ENCODE results near the gene PCCB. TPM values are rescaled to one million over a fixed set of nuclear protein-coding genes. Genes with fewer than 3 reads are reported as not detected.

Gene PCCB
- total RNA-seq, 1 experiment from 2014 or later, result 69.0 TPM

DNA sequence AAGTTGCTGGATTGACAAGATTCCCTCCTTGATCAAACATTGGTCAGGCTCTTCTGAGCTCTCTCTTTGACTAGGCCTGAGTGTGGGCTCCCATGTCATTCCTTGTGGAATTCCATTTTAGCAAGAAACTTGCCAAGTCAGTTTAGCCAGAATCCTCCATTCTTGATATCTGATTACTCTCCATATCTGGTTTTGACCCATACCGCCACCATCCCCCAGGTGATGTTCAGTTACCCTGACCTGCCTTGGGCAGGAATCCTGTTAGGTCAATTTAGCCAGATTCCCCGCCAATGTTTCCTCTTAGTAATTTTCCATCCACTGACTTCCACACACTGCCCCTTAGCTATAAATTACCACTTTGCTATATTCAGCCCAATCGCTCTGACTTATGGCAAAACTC lies 1.0 kb upstream of the PCCB start (continued):
- TF ChIP-seq, protein P1, sequence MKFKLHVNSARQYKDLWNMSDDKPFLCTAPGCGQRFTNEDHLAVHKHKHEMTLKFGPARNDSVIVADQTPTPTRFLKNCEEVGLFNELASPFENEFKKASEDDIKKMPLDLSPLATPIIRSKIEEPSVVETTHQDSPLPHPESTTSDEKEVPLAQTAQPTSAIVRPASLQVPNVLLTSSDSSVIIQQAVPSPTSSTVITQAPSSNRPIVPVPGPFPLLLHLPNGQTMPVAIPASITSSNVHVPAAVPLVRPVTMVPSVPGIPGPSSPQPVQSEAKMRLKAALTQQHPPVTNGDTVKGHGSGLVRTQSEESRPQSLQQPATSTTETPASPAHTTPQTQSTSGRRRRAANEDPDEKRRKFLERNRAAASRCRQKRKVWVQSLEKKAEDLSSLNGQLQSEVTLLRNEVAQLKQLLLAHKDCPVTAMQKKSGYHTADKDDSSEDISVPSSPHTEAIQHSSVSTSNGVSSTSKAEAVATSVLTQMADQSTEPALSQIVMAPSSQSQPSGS (CRISPR knock-in tag; IDR thresholded peaks at IDR 0.05; ENCODE audit: borderline replicate concordance, low read depth), result no peak
- TF ChIP-seq, protein P2, sequence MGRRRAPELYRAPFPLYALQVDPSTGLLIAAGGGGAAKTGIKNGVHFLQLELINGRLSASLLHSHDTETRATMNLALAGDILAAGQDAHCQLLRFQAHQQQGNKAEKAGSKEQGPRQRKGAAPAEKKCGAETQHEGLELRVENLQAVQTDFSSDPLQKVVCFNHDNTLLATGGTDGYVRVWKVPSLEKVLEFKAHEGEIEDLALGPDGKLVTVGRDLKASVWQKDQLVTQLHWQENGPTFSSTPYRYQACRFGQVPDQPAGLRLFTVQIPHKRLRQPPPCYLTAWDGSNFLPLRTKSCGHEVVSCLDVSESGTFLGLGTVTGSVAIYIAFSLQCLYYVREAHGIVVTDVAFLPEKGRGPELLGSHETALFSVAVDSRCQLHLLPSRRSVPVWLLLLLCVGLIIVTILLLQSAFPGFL (CRISPR knock-in tag; IDR thresholded peaks at IDR 0.05; ENCODE audit: borderline replicate concordance), result no peak

DNA sequence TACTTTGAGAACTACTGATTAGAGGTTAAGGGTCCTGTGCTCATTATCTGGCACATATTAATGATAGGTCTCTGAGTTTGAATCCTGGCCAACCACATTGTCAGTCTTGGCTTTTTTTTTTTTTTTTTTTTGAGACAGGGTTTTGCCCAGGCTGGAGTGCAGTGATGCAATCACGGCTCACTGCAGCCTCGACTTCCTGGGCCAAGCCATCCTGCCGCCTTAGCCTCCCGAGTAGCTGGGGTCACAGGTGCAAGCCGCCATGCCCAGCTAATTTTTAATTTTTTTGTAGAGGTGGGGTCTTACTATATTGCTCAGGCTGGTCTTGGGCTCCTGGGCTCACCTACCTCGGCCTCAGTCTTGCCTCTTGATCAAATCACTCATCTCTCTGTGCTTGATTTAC lies 547 bp upstream of the PCCB start:
- CTCF ChIA-PET, result interaction anchor here (1.3 to 1.8 kb wide), 2 partner anchors 9 to 53 kb away, joined by 4 to 5 read pairs; partner anchors contain the start of gene MSL2
- peak overlapping the region; percentile 99 for H3K27ac Mint-ChIP-seq
- DNase-seq (ENCODE audit: low spot score) (no peak), ATAC-seq (no peak)
- POLR2A ChIA-PET, result interaction anchor here (2.1 kb wide), 1 partner anchor 53 kb away, joined by 9 read pairs; the partner anchor contains the start of gene MSL2
- TF ChIP-seq, protein P3, sequence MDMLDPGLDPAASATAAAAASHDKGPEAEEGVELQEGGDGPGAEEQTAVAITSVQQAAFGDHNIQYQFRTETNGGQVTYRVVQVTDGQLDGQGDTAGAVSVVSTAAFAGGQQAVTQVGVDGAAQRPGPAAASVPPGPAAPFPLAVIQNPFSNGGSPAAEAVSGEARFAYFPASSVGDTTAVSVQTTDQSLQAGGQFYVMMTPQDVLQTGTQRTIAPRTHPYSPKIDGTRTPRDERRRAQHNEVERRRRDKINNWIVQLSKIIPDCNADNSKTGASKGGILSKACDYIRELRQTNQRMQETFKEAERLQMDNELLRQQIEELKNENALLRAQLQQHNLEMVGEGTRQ (CRISPR knock-in tag; IDR thresholded peaks at IDR 0.05), result no peak
- TF ChIP-seq, protein P4, sequence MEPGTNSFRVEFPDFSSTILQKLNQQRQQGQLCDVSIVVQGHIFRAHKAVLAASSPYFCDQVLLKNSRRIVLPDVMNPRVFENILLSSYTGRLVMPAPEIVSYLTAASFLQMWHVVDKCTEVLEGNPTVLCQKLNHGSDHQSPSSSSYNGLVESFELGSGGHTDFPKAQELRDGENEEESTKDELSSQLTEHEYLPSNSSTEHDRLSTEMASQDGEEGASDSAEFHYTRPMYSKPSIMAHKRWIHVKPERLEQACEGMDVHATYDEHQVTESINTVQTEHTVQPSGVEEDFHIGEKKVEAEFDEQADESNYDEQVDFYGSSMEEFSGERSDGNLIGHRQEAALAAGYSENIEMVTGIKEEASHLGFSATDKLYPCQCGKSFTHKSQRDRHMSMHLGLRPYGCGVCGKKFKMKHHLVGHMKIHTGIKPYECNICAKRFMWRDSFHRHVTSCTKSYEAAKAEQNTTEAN (CRISPR knock-in tag; IDR thresholded peaks at IDR 0.05), result no peak
- TF ChIP-seq FOXP1 (CRISPR knock-in tag; IDR thresholded peaks at IDR 0.05; ENCODE audit: borderline replicate concordance), result no peak
- TF ChIP-seq NR3C1 (CRISPR knock-in tag; conservative IDR thresholded peaks at IDR 0.05; ENCODE audit: low read depth), result no peak
- TF ChIP-seq GABPB1 (CRISPR knock-in tag; IDR thresholded peaks at IDR 0.05), result peak; percentile 53; the same call in 1 of the 2 replicates
- no peaks in the 10 kb centered on the region for H3K27me3 Mint-ChIP-seq (ENCODE audit: low read depth)
- H3K4me3 Mint-ChIP-seq, result peak overlapping the region; percentile 81
- H3K36me3 Mint-ChIP-seq, result no peaks in the 10 kb centered on the region
- peaks cover 41% of the 10 kb centered on the region for H3K4me1 Mint-ChIP-seq
- H3K9me3 Mint-ChIP-seq, result no peaks in the 10 kb centered on the region

DNA sequence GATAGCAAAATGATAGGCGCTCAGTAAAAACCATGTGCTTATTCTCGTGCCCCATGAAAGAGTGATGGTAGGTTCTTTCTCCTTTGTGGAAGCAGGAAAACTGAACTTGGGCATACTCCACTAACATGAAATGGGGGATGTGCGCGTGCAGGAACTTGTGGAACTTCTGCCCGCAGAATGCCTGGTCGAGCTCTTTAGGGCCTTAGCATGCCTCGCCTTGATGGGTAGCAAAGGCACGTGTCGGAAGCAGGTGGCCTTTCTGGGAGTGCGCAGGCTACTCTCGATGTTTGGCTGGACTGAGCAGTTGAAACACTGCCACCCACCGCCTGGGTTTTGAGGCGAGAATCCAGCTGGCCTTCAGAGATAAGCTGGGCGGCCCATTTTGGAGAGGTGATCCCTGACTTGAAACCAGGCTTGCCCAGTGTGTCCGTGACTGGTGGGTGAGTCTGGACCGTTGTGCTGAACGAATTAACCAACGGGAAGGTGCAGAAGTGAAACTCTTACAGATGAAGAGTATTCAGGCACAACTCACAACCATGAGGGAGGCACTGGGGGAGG lies 842 bp downstream of the PCCB start:
- Mint-ChIP-seq H3K27ac (peak overlapping the region; percentile 99), H3K9me3 (no peaks in the 10 kb centered on the region), H3K4me1 (peaks cover 37% of the 10 kb centered on the region), H3K27me3 (ENCODE audit: low read depth) (no peaks in the 10 kb centered on the region), H3K4me3 (peak overlapping the region; percentile 81), H3K36me3 (peaks cover 4% of the 10 kb centered on the region)
- DNase-seq (ENCODE audit: low spot score) (peak; percentile 20), ATAC-seq (peak; percentile 3; the same call in 1 of the 2 replicates)
- POLR2A ChIA-PET, result interaction anchor here (1.7 to 2.1 kb wide), 2 partner anchors 55 to 56 kb away, joined by 3 to 9 read pairs; partner anchors contain the start of gene MSL2
- TF ChIP-seq, protein P5, sequence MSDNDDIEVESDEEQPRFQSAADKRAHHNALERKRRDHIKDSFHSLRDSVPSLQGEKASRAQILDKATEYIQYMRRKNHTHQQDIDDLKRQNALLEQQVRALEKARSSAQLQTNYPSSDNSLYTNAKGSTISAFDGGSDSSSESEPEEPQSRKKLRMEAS (CRISPR knock-in tag; IDR thresholded peaks at IDR 0.05), result peak; percentile 67; the same call in 1 of the 2 replicates
- TF ChIP-seq, protein P6, sequence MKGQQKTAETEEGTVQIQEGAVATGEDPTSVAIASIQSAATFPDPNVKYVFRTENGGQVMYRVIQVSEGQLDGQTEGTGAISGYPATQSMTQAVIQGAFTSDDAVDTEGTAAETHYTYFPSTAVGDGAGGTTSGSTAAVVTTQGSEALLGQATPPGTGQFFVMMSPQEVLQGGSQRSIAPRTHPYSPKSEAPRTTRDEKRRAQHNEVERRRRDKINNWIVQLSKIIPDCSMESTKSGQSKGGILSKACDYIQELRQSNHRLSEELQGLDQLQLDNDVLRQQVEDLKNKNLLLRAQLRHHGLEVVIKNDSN (CRISPR knock-in tag; IDR thresholded peaks at IDR 0.05), result 0 out of 2 replicates have a peak, but pooled peaks have one; percentile 32
- 0 out of 2 replicates have a peak, but pooled peaks have one; percentile 12 for TF ChIP-seq ETV6 (CRISPR knock-in tag; IDR thresholded peaks at IDR 0.05)
- peak; percentile 40; the same call in 1 of the 2 replicates for TF ChIP-seq TEAD1 (CRISPR knock-in tag; IDR thresholded peaks at IDR 0.05)
- 0 out of 2 replicates have a peak, but pooled peaks have one; percentile 26 for TF ChIP-seq NFE2L1 (CRISPR knock-in tag; IDR thresholded peaks at IDR 0.05)
- TF ChIP-seq GABPB1 (CRISPR knock-in tag; IDR thresholded peaks at IDR 0.05), result peak; percentile 78; the same call in 1 of the 2 replicates
- TF ChIP-seq FOXP1 (CRISPR knock-in tag; IDR thresholded peaks at IDR 0.05; ENCODE audit: borderline replicate concordance), result 0 out of 2 replicates have a peak, but pooled peaks have one; percentile 62
- TF ChIP-seq, protein P7, sequence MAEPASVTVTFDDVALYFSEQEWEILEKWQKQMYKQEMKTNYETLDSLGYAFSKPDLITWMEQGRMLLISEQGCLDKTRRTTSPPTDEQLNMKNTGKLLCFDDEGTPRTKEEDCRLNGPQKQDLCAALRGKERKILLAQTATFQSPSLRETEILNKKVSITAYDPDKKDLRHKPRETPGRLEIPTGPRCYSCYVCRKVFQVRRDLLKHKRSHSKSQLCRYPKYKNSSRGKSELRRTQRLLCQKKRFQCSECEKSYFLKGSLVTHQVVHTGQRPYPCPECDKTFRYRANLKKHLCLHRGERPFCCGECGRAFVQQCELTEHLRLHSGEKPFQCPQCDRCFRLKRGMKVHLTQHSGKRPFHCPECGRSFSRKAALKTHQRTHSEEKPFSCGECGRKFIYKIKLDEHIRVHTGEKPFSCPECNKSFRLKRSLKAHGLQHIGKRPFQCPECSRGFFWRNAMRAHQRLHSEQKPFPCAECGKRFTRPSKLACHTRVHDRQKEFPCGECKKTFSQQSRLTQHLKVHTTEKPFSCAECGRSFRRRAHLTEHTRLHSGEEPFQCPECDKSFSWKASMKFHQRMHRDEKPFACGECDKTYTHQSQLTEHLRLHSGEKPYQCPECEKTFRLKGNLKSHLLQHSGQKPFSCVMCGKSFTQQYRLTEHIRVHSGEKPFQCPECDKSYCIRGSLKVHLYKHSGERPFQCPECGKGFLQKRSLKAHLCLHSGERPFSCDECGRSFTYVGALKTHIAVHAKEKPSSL (CRISPR knock-in tag; conservative IDR thresholded peaks at IDR 0.05), result no peak
- no peak for TF ChIP-seq SOX15 (CRISPR knock-in tag; IDR thresholded peaks at IDR 0.05)
- TF ChIP-seq, protein P4 (CRISPR knock-in tag; IDR thresholded peaks at IDR 0.05), result peak; percentile 44; the same call in 1 of the 2 replicates
- TF ChIP-seq, protein P8, sequence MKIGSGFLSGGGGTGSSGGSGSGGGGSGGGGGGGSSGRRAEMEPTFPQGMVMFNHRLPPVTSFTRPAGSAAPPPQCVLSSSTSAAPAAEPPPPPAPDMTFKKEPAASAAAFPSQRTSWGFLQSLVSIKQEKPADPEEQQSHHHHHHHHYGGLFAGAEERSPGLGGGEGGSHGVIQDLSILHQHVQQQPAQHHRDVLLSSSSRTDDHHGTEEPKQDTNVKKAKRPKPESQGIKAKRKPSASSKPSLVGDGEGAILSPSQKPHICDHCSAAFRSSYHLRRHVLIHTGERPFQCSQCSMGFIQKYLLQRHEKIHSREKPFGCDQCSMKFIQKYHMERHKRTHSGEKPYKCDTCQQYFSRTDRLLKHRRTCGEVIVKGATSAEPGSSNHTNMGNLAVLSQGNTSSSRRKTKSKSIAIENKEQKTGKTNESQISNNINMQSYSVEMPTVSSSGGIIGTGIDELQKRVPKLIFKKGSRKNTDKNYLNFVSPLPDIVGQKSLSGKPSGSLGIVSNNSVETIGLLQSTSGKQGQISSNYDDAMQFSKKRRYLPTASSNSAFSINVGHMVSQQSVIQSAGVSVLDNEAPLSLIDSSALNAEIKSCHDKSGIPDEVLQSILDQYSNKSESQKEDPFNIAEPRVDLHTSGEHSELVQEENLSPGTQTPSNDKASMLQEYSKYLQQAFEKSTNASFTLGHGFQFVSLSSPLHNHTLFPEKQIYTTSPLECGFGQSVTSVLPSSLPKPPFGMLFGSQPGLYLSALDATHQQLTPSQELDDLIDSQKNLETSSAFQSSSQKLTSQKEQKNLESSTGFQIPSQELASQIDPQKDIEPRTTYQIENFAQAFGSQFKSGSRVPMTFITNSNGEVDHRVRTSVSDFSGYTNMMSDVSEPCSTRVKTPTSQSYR (CRISPR knock-in tag; IDR thresholded peaks at IDR 0.05), result no peak
- no peak for TF ChIP-seq ZNF121 (CRISPR knock-in tag; IDR thresholded peaks at IDR 0.05)
- CTCF ChIA-PET, result interaction anchor here (0.7 to 1.8 kb wide), 6 partner anchors 25 to 72 kb away, joined by 4 to 5 read pairs (median 4); partner anchors contain the start of gene MSL2
